H9 (cell line): ENCODE results near the gene STARD9. TPM values are rescaled to one million over a fixed set of nuclear protein-coding genes. Genes with fewer than 3 reads are reported as not detected.

Experiments used
- DNase-seq: peaks from one replicate; pipeline ENCODE4 v3.0.0-alpha.2; 2017
- H2AFZ ChIP-seq: one replicate; pipeline ENCODE4 v1.6.1; 2013; ENCODE audit warnings: mild to moderate bottlenecking, low read length, control low read depth, moderate library complexity
- H2AK5ac ChIP-seq: 2 replicates; pipeline ENCODE4 v1.6.1; 2013; ENCODE audit warnings: low read length, control low read depth, mixed read lengths; ENCODE audit not compliant: insufficient read length
- H2BK120ac ChIP-seq: one replicate; pipeline ENCODE4 v1.6.1; 2013; ENCODE audit warnings: low read depth, mild to moderate bottlenecking, low read length, control low read depth, inconsistent platforms; ENCODE audit not compliant: poor library complexity, severe bottlenecking
- H2BK12ac ChIP-seq: 2 replicates; pipeline ENCODE4 v1.6.1; 2013; ENCODE audit warnings: low read length, control low read depth, mixed read lengths, low read depth; ENCODE audit not compliant: insufficient read length
- H2BK15ac ChIP-seq: 2 replicates; pipeline ENCODE4 v1.6.1; 2013; ENCODE audit warnings: low read depth, low read length, control low read depth
- H2BK20ac ChIP-seq: one replicate; pipeline ENCODE4 v1.6.1; 2013; ENCODE audit warnings: low read depth, mild to moderate bottlenecking, low read length, control low read depth, inconsistent platforms; ENCODE audit not compliant: poor library complexity, severe bottlenecking
- H2BK5ac ChIP-seq: 2 replicates; pipeline ENCODE4 v1.6.1; 2013; ENCODE audit warnings: low read length, control low read depth, mixed read lengths; ENCODE audit not compliant: insufficient read length
- H3K14ac ChIP-seq: 2 replicates; pipeline ENCODE4 v1.6.1; 2013; ENCODE audit warnings: low read length, control low read depth; ENCODE audit not compliant: insufficient read depth
- H3K18ac ChIP-seq: 2 replicates; pipeline ENCODE4 v1.6.1; 2013; ENCODE audit warnings: low read depth, mild to moderate bottlenecking, mixed read lengths, low read length, control low read depth; ENCODE audit not compliant: insufficient read length
- H3K23ac ChIP-seq: 2 replicates; pipeline ENCODE4 v1.6.1; 2013; ENCODE audit warnings: low read length, control low read depth, mixed read lengths, low read depth; ENCODE audit not compliant: insufficient read length
- H3K23me2 ChIP-seq: 2 replicates; pipeline ENCODE4 v1.6.1; 2013; ENCODE audit warnings: low read depth, mild to moderate bottlenecking, mixed read lengths, low read length, control low read depth; ENCODE audit not compliant: insufficient read length, poor library complexity, severe bottlenecking
- H3K27ac ChIP-seq: 2 replicates; pipeline ENCODE4 v1.5.1; 2013; ENCODE audit warnings: low read length, control low read depth, mixed read lengths, low read depth; ENCODE audit not compliant: insufficient read length
- H3K27me3 ChIP-seq: 2 replicates; pipeline ENCODE4 v1.6.1; 2013; ENCODE audit warnings: low read length, control low read depth, inconsistent platforms; ENCODE audit not compliant: insufficient read depth
- H3K4ac ChIP-seq: 2 replicates; pipeline ENCODE4 v1.6.1; 2013; ENCODE audit warnings: low read depth, mild to moderate bottlenecking, control low read depth, inconsistent platforms, low read length, moderate library complexity
- H3K4me1 ChIP-seq: 2 replicates; pipeline ENCODE4 v1.6.1; 2013; ENCODE audit warnings: low read length, control low read depth, inconsistent platforms; ENCODE audit not compliant: insufficient read depth
- H3K4me2 ChIP-seq: 2 replicates; pipeline ENCODE4 v1.6.1; 2013; ENCODE audit warnings: low read length, control low read depth, mixed read lengths; ENCODE audit not compliant: insufficient read length, insufficient read depth
- H3K56ac ChIP-seq: 2 replicates; pipeline ENCODE4 v1.6.1; 2013; ENCODE audit warnings: low read depth, mild to moderate bottlenecking, mixed read lengths, low read length, control low read depth; ENCODE audit not compliant: insufficient read length
- H3K79me1 ChIP-seq: 2 replicates; pipeline ENCODE4 v1.6.1; 2013; ENCODE audit warnings: low read depth, mild to moderate bottlenecking, moderate library complexity, low read length, control low read depth, inconsistent platforms; ENCODE audit not compliant: insufficient read depth, poor library complexity, severe bottlenecking
- H3K79me2 ChIP-seq: 2 replicates; pipeline ENCODE4 v1.6.1; 2013; ENCODE audit warnings: low read length, control low read depth, inconsistent platforms; ENCODE audit not compliant: insufficient read depth
- H3K9ac ChIP-seq: 2 replicates; pipeline ENCODE4 v1.6.1; 2013; ENCODE audit warnings: low read length, control low read depth, mixed read lengths; ENCODE audit not compliant: insufficient read length; ENCODE audit errors: extremely low read depth
- H3K9me3 ChIP-seq: one replicate; pipeline ENCODE4 v1.6.1; 2013; ENCODE audit warnings: low read depth, low read length, inconsistent platforms; ENCODE audit not compliant: control insufficient read depth
- H3T11ph ChIP-seq: one replicate; pipeline ENCODE4 v1.6.1; 2013; ENCODE audit warnings: mild to moderate bottlenecking, low read length, control low read depth, inconsistent platforms
- H4K20me1 ChIP-seq: one replicate; pipeline ENCODE4 v1.6.1; 2013; ENCODE audit not compliant: control insufficient read depth, insufficient read length, insufficient read depth
- H4K5ac ChIP-seq: 2 replicates; pipeline ENCODE4 v1.6.1; 2013; ENCODE audit warnings: low read depth, mild to moderate bottlenecking, mixed read lengths, low read length, control low read depth; ENCODE audit not compliant: insufficient read length
- H4K8ac ChIP-seq: replicated peaks from 2 replicates; pipeline ENCODE4 v1.6.1; 2013; ENCODE audit warnings: low read length, control low read depth, mixed read lengths, low read depth; ENCODE audit not compliant: insufficient read length
- H4K91ac ChIP-seq: 2 replicates; pipeline ENCODE4 v1.6.1; 2013; ENCODE audit warnings: low read depth, mild to moderate bottlenecking, moderate library complexity, mixed read lengths, low read length, control low read depth; ENCODE audit not compliant: insufficient read length
- H3K27ac Mint-ChIP-seq, 3 experiments: 2 replicates in 2 of 3; 3 replicates in 1 of 3; pipeline ENCODE4 v1.8.0; 2020 to 2021; ENCODE audit warnings: mixed read lengths in 3 of 3, mild to moderate bottlenecking in 1 of 3, moderate library complexity in 1 of 3
- H3K27me3 Mint-ChIP-seq: 2 replicates; pipeline ENCODE4 v1.8.0; 2021; ENCODE audit warnings: low read depth, mild to moderate bottlenecking, moderate library complexity, mixed read lengths
- H3K36me3 Mint-ChIP-seq, 3 experiments: 2 replicates in 2 of 3; 3 replicates in 1 of 3; pipeline ENCODE4 v1.8.0; 2020 to 2021; ENCODE audit warnings: low read depth in 3 of 3, mixed read lengths in 3 of 3; ENCODE audit not compliant: insufficient read depth in 1 of 3
- H3K4me1 Mint-ChIP-seq, 2 experiments: 2 replicates each; pipeline ENCODE4 v1.8.0; 2020; ENCODE audit warnings: mixed read lengths in 2 of 2
- H3K4me3 Mint-ChIP-seq, 2 experiments: 2 replicates in 1 of 2; 3 replicates in 1 of 2; pipeline ENCODE4 v1.8.0; 2020 to 2021; ENCODE audit warnings: mild to moderate bottlenecking in 2 of 2, mixed read lengths in 2 of 2, moderate library complexity in 1 of 2
- H3K9me3 Mint-ChIP-seq, 2 experiments: 2 replicates in 1 of 2; 3 replicates in 1 of 2; pipeline ENCODE4 v1.8.0; 2020; ENCODE audit warnings: mild to moderate bottlenecking in 2 of 2, mixed read lengths in 2 of 2, moderate library complexity in 1 of 2
- WGBS: extraction: QIAGEN DNeasy Blood & Tissue Kit; methylation state at CpG from one replicate; pipeline ENCODE4 v1.1.7; 2013; ENCODE audit warnings: missing lambda C conversion rate, low lambda C conversion rate, mixed read lengths; ENCODE audit not compliant: insufficient read length; ENCODE audit errors: extremely low coverage; 5-methylcytosine and 5-hydroxymethylcytosine counted together
- total RNA-seq: library from RNA; stranded (reverse); gene quantifications from 2 replicates; pipeline ENCODE4 v1.2.1, GENCODE V29; 2021
- TF ChIP-seq, protein P1 (sequence below): fragments of 200-600 bp; sonication (generic); conservative IDR thresholded peaks from 3 replicates; pipeline ENCODE4 v1.8.0; 2021; ENCODE audit warnings: antibody characterized with exemption, mild to moderate bottlenecking

STARD9 gene
- total RNA-seq, 1 experiment from 2014 or later: 6.9 TPM

DNA sequence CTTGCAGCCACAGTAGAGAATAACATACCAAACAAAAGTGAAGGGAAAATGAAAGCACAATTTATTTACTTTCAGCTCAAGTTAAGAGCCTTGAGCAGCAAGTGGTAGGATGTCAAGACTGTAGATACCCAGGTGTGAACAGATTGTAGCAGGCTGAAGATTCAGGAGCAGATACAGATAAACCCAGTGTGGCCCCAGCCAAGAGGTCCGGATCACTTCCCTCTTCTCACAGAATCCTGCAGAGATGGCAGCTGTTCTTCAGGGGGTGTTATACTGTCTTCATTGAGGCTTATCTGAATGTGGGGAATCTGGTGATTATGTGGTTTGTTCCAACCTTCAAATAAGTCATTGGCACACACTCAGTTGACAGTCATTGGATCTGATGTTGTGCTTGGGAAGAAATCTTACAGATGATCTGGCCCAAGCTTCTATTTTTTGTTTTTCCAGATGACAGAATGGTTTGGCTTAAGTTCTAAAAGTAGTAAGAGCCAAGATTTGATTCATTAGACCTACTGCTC lies 2.2 kb downstream of the STARD9 start:
- Histone ChIP-seq H3K4me1 (no peaks in the 10 kb centered on the region; the same call in 1 of the 2 replicates), H3K56ac (no peak overlapping the region), H3K27ac (no peak overlapping the region), H2BK5ac (no peak overlapping the region), H4K5ac (no peak overlapping the region), H3K4ac (no peak overlapping the region), H3K23me2 (peaks cover 13% of the 10 kb centered on the region), H3K79me2 (no peaks in the 10 kb centered on the region), H4K8ac (no peak overlapping the region), H3K14ac (no peak overlapping the region), H3T11ph (no peak overlapping the region), H3K9me3 (no peaks in the 10 kb centered on the region), H2BK120ac (no peak overlapping the region), H4K91ac (no peak overlapping the region), H2BK15ac (no peak overlapping the region), H2BK20ac (no peak overlapping the region), H3K27me3 (peaks cover 7% of the 10 kb centered on the region; the same call in 1 of the 2 replicates), H3K18ac (no peak overlapping the region), H2AK5ac (no peak overlapping the region), H3K79me1 (no peaks in the 10 kb centered on the region), H3K4me2 (no peak overlapping the region), H4K20me1 (no peaks in the 10 kb centered on the region), H2AFZ (no peak overlapping the region), H3K9ac (no peak overlapping the region), H2BK12ac (no peak overlapping the region), H3K23ac (no peak overlapping the region)
- 0 out of 5 replicates have a peak, but pooled peaks cover 0 to 2% of the 10 kb centered on the region in 2 experiments for H3K9me3 Mint-ChIP-seq
- TF ChIP-seq, protein P1, sequence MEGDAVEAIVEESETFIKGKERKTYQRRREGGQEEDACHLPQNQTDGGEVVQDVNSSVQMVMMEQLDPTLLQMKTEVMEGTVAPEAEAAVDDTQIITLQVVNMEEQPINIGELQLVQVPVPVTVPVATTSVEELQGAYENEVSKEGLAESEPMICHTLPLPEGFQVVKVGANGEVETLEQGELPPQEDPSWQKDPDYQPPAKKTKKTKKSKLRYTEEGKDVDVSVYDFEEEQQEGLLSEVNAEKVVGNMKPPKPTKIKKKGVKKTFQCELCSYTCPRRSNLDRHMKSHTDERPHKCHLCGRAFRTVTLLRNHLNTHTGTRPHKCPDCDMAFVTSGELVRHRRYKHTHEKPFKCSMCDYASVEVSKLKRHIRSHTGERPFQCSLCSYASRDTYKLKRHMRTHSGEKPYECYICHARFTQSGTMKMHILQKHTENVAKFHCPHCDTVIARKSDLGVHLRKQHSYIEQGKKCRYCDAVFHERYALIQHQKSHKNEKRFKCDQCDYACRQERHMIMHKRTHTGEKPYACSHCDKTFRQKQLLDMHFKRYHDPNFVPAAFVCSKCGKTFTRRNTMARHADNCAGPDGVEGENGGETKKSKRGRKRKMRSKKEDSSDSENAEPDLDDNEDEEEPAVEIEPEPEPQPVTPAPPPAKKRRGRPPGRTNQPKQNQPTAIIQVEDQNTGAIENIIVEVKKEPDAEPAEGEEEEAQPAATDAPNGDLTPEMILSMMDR: no peak
- H3K36me3 Mint-ChIP-seq: no peaks in the 10 kb centered on the region
- peaks cover 25 to 26% of the 10 kb centered on the region in 2 experiments for H3K4me1 Mint-ChIP-seq
- WGBS: no CpG with 5 or more reads among the region's 1 CpG
- H3K4me3 Mint-ChIP-seq: no peak overlapping the region
- H3K27me3 Mint-ChIP-seq: peaks cover 73% of the 10 kb centered on the region
- DNase-seq: no peak
- no peak overlapping the region for H3K27ac Mint-ChIP-seq
